Subcutaneous preadipocyte (primary cell): ENCODE results near the gene RGR. TPM values are rescaled to one million over a fixed set of nuclear protein-coding genes. Genes with fewer than 3 reads are reported as not detected.

Source experiments
- total RNA-seq: library from RNA; depleted of rRNA; stranded (reverse); fragments of >200 nt; gene quantifications from 2 replicates; pipeline ENCODE4 v1.2.3, GENCODE V29; 2012

RGR gene, protein sequence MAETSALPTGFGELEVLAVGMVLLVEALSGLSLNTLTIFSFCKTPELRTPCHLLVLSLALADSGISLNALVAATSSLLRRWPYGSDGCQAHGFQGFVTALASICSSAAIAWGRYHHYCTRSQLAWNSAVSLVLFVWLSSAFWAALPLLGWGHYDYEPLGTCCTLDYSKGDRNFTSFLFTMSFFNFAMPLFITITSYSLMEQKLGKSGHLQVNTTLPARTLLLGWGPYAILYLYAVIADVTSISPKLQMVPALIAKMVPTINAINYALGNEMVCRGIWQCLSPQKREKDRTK
- not detected in 2 replicates for total RNA-seq

DNA sequence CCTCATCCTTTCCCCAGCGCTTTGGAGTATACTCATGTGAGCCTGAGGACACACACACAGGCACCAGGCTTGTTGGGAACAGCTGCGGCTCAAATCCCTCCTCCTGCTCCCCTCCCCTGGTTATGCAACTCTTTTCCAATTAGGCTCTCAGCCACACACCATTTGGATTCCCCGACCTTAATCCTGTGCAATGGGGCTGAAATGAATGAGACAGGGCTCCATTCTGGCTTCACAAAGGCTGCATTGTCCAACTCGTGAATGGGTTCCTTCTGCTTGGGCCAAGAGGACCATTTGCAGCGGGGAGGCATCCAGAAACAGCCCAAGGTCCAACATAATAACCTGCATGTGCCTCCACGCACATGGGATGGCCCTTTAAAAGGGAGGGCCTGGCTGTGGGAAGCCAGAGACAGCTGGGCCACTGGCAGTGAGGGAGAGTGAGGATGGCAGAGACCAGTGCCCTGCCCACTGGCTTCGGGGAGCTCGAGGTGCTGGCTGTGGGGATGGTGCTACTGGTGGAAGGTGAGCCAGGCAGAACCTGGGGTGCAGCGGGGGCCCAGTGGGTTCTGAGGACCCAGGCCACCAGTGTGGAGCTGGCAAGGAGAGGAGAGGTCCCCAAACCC, at the start of gene RGR:
RGR (plus strand) TSS at position 403 of the 620 bp plus-strand sequence; CDS start at position 441, 38 bp downstream.

DNA sequence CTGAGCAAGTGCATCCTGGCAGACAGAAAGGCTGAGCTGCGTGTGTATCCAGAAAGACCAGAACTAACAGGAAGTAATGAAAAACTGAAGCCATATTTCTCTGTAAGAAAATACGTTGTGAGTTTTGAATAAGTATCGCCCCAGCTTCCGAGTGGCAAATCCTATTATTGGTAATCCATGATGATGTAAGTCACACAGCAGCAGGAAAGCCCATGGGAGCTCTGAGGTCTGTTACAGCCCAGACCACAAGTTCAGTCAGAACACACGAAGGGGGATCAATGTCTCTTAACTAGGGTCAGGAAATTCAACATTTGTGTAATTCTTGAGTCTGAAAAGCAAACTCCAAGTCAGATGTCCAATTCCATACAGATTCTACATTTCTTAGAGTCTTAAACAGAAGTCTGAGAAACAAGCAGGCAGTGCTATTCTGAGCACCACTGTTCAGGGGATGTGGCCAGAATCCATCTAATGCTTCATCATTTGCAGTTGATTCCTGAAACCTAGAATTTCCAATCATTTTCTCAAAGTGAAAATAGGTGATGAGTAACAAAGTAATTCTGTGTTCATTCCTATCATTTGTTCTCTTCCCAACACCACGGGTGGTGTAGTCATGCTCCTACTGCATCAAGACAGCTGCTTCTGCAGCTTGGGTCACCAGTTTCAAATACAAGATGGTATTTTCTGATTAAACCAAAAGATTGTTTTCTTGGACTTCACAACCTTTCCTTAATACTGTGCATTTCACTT, 19.3 kb upstream of the RGR start, which contains the start of gene LRIT2:
LRIT2 (minus strand) TSS at position 118 of the 747 bp plus-strand sequence; CDS start at position 94, 24 bp downstream.

DNA sequence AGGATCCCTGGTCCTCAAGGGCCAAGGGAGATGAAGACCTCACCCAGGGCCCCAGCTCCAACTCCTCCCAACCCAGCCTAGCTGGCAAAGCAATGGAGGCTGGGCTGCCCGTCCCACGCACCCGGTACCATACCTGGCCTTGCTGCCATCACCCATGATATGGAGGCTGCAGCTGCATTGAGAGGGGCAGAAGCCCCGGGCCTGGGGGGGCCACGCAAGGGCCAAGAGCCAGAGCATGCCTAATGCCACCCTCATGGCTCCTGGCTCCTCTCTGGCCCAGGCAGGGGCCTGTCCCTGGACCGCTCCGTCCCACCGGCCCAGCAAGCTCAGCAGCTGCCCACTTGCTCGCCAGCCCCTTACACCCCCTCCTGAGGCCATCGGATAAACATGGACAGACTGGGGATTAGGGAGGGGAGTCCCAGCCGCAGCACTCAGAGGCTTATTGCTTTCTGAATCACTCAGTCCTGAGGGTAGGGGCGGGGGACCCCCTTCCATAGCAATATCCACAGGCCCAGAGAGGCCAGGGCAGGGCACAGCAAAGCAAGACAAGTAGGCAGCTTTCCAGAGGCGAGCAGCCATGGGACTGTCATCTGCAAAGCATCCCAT, 3.6 kb upstream of the RGR start, which contains the start of gene LRIT1:
LRIT1 (minus strand) TSS at position 362 of the 606 bp plus-strand sequence; CDS start at position 255, 107 bp downstream.

Other genes with a start within 250 kb of the RGR start
- gene GHITM, start 105.5 kb upstream of the RGR start, total RNA-seq, result 132 and 143 TPM in 2 replicates
- not detected in 2 replicates for gene GPR15LG, start 71.3 kb upstream of the RGR start, total RNA-seq
- 0.20 TPM in 1 of 2 replicates, not detected in the other for gene CDHR1, start 50.5 kb upstream of the RGR start, total RNA-seq
- gene LRIT2, start 19.5 kb upstream of the RGR start, total RNA-seq, result not detected in 2 replicates
- gene LRIT1, start 3.5 kb upstream of the RGR start, total RNA-seq, result not detected in 2 replicates
- 19.1 and 27.0 TPM in 2 replicates for gene CCSER2, start 83.5 kb downstream of the RGR start, total RNA-seq